LNCAP (cell line): ENCODE measurements around the gene SHISA2.

Experiments
- CTCF ChIP-seq: fragments of 450-650 bp; IDR thresholded peaks from 2 replicates; pipeline ENCODE4 v1.5.1; 2017; ENCODE audit warnings: mild to moderate bottlenecking

SHISA2 gene

GRCh38 chr13:26012995-26013394, 38.8 kb downstream of the SHISA2 start:
- no peak for TF ChIP-seq CTCF

DNA sequence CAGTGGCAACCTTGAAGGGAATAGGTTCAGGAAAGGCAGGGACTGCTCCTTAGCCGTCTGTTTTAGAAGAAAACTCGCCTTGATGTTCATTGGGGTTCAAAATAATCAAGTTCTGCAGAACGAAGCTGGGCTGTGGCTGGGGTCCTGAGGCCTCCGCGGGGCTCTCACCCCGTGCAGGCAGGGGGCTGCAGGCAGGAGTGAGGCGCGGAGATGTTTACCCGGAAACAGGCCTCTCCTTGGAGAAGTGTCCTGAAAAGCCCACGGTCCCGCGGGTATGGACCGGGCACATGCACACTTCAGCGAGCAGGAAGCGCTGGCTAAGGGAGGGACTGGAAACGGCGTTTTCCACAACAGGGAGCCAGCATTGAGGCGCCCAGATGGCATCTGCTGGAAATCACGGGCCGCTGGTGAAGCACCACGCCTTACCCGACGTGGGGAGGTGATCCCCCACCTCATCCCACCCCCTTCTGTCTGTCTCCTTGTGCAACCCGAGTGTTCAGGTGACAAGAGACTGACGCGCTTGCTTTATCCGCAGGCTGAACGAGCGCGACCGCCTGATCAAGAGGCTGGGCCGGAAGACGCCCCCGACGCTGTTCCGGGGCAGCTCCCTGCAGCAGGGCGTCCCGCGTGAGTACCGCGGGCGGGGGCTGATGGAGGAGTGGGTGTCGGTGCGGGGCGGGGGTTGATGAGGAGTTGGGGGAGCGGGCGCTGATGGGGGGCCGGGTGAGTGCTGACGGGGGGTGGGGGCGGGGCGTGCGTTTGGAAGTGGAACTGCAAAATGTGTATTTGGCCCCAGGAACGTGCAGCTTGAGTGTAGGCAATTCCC, 39.6 kb downstream of the SHISA2 start:
- TF ChIP-seq CTCF, result no peak

GRCh38 chr13:26011208-26011573, 40.6 kb downstream of the SHISA2 start:
- TF ChIP-seq CTCF, result no peak

GRCh38 chr13:26010487-26011207, 41.2 kb downstream of the SHISA2 start:
- no peak for TF ChIP-seq CTCF

DNA sequence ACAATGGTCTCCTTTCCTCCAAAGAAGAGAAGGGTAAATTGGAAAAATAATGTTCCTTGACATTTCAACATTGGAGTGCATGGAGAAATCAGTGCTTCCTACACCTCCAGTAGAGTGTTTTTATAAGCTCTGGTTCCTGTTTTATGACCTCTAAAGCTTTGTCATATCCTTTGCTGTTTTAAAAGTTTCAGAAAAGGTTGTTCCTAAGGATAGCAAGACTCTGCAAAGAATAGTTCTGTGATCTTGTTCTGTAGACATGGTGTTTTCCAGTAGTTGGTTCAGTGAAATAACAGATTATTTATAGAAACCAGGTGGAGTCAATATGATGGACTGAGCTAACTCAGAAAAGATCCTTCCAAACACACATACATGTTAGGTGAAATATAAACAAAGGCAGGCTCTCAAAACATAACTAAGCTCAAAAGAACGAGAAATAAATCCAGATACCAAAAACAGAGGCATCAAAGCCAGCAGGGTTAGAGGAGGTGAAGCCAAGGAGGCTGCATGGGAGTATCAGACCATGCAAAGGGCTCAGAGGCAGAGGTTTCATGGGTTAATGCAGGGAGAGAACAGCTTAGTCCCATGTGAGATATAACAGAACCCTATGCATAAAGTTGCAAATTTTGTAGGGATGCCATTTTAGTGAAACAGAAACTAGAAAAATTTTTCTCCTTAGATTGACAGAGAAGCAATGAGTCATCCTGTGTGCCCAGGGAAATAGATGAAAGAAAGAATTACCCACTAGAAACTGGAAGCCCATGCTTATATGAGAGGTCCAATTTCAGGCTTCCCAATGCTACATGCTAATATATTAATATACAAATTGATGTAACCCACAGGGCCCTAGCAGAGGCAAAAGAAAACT, 44.3 kb downstream of the SHISA2 start:
- no peak for TF ChIP-seq CTCF
